Neural progenitor cell (in vitro differentiated cells): ENCODE results near the gene IDNK. TPM values are rescaled to one million over a fixed set of nuclear protein-coding genes. Genes with fewer than 3 reads are reported as not detected.

ENCODE experiments used
- DNase-seq: peaks from one replicate; pipeline ENCODE4 v3.0.0-alpha.2; 2016; ENCODE audit warnings: low spot score
- H2AFZ ChIP-seq: fragments of 200-600 bp; sonication (generic); replicated peaks from 2 replicates; pipeline ENCODE4 v1.6.1; 2016; ENCODE audit warnings: antibody characterized with exemption
- H3F3A ChIP-seq: fragments of 200-600 bp; sonication (generic); 2 replicates; pipeline ENCODE4 v1.6.1; 2016; ENCODE audit warnings: antibody characterized with exemption, low read depth
- H3K27ac ChIP-seq: fragments of 200-600 bp; sonication (generic); 2 replicates; pipeline ENCODE4 v1.5.1; 2016; ENCODE audit warnings: mild to moderate bottlenecking
- H3K27me3 ChIP-seq: fragments of 200-600 bp; sonication (generic); 2 replicates; pipeline ENCODE4 v1.6.1; 2016; ENCODE audit warnings: mild to moderate bottlenecking, moderate library complexity
- H3K36me3 ChIP-seq: fragments of 200-600 bp; sonication (generic); 2 replicates; pipeline ENCODE4 v1.5.1; 2016
- H3K4me1 ChIP-seq: fragments of 200-600 bp; sonication (generic); 2 replicates; pipeline ENCODE4 v1.6.1; 2016; ENCODE audit warnings: mixed run types
- H3K4me2 ChIP-seq: fragments of 200-600 bp; sonication (generic); 2 replicates; pipeline ENCODE4 v1.6.1; 2016
- H3K4me3 ChIP-seq: fragments of 200-600 bp; sonication (generic); 2 replicates; pipeline ENCODE4 v1.5.1; 2016
- H3K79me2 ChIP-seq: fragments of 200-600 bp; sonication (generic); 2 replicates; pipeline ENCODE4 v1.6.1; 2016; ENCODE audit warnings: low read depth
- H3K9ac ChIP-seq: fragments of 200-600 bp; sonication (generic); 2 replicates; pipeline ENCODE4 v1.6.1; 2016
- H3K9me3 ChIP-seq: fragments of 200-600 bp; sonication (generic); 2 replicates; pipeline ENCODE4 v1.5.1; 2016; ENCODE audit warnings: low read depth
- H4K20me1 ChIP-seq: fragments of 200-600 bp; sonication (generic); 2 replicates; pipeline ENCODE4 v1.6.1; 2016; ENCODE audit warnings: low read depth
- H3K27ac Mint-ChIP-seq: 3 replicates; pipeline ENCODE4 v1.8.0; 2021; ENCODE audit warnings: mixed read lengths
- H3K27me3 Mint-ChIP-seq: 2 replicates; pipeline ENCODE4 v1.8.0; 2022; ENCODE audit warnings: low read depth, mild to moderate bottlenecking, inconsistent platforms, moderate library complexity, mixed read lengths; ENCODE audit not compliant: insufficient read depth
- H3K36me3 Mint-ChIP-seq: 3 replicates; pipeline ENCODE4 v1.8.0; 2021; ENCODE audit warnings: mixed read lengths
- H3K4me1 Mint-ChIP-seq: 3 replicates; pipeline ENCODE4 v1.8.0; 2021; ENCODE audit warnings: mixed read lengths
- H3K4me3 Mint-ChIP-seq: 3 replicates; pipeline ENCODE4 v1.8.0; 2021; ENCODE audit warnings: mild to moderate bottlenecking, moderate library complexity, mixed read lengths
- H3K9me3 Mint-ChIP-seq: 3 replicates; pipeline ENCODE4 v1.8.0; 2020; ENCODE audit warnings: mixed read lengths
- EZH2 ChIP-seq: fragments of 200-600 bp; sonication (generic); IDR thresholded peaks from 2 replicates; pipeline ENCODE4 v1.6.1; 2017; ENCODE audit warnings: antibody characterized with exemption, mild to moderate bottlenecking, moderate library complexity
- EZH2phosphoT487 ChIP-seq: fragments of 200-600 bp; sonication (generic); IDR thresholded peaks from 2 replicates; pipeline ENCODE4 v1.6.1; 2017; ENCODE audit warnings: antibody characterized with exemption
- total RNA-seq: library from RNA; depleted of rRNA; stranded (reverse); fragments of >200 nt; gene quantifications from 2 replicates; pipeline ENCODE4 v1.2.3, GENCODE V29; 2015; ENCODE audit warnings: low replicate concordance
- TF ChIP-seq, protein P1 (sequence below): fragments of 200-600 bp; sonication (generic); IDR thresholded peaks from 2 replicates; pipeline ENCODE4 v1.5.1; 2017; ENCODE audit warnings: antibody characterized with exemption, mild to moderate bottlenecking

IDNK gene
- total RNA-seq, 1 donor from 2014 or later: 9.0 TPM

DNA sequence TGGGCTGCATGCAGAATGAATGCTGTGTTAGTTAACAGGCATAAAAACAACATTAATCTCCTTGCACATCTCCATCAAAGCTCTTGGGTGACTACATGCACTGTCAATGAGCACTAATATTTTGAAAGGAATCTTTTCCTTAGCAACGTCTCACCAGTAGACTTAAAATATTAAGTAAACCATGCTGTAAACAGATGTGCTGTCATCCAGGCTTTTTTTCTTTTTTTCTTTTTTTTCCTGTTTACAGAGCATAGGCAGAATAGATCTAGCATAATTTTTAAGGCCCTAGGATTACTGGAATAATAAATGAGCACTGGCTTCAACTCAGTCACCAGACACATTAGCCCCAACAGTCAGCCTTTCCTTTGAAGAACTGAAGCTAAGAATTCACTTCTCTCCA, 48.5 kb downstream of the IDNK start:
- no peaks in the 10 kb centered on the region for H3K27me3 Mint-ChIP-seq
- peaks cover 25% of the 10 kb centered on the region for H3K79me2 ChIP-seq
- H3K27ac Mint-ChIP-seq: no peak overlapping the region
- no peak for DNase-seq
- peaks cover 17% of the 10 kb centered on the region for H3K36me3 ChIP-seq
- peaks cover 16% of the 10 kb centered on the region for H4K20me1 ChIP-seq
- TF ChIP-seq, protein P1, sequence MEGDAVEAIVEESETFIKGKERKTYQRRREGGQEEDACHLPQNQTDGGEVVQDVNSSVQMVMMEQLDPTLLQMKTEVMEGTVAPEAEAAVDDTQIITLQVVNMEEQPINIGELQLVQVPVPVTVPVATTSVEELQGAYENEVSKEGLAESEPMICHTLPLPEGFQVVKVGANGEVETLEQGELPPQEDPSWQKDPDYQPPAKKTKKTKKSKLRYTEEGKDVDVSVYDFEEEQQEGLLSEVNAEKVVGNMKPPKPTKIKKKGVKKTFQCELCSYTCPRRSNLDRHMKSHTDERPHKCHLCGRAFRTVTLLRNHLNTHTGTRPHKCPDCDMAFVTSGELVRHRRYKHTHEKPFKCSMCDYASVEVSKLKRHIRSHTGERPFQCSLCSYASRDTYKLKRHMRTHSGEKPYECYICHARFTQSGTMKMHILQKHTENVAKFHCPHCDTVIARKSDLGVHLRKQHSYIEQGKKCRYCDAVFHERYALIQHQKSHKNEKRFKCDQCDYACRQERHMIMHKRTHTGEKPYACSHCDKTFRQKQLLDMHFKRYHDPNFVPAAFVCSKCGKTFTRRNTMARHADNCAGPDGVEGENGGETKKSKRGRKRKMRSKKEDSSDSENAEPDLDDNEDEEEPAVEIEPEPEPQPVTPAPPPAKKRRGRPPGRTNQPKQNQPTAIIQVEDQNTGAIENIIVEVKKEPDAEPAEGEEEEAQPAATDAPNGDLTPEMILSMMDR: no peak
- TF ChIP-seq EZH2phosphoT487: no peak
- no peak for TF ChIP-seq EZH2
- no peaks in the 10 kb centered on the region for H3K4me1 ChIP-seq
- H3F3A ChIP-seq: no peaks in the 10 kb centered on the region
- no peak overlapping the region for H2AFZ ChIP-seq
- H3K27ac ChIP-seq: no peak overlapping the region
- no peaks in the 10 kb centered on the region for H3K9me3 Mint-ChIP-seq
- H3K9ac ChIP-seq: no peak overlapping the region
- H3K4me2 ChIP-seq: no peak overlapping the region
- no peaks in the 10 kb centered on the region for H3K27me3 ChIP-seq
- H3K36me3 Mint-ChIP-seq: peaks cover 13% of the 10 kb centered on the region
- H3K4me3 ChIP-seq: no peak overlapping the region
- no peak overlapping the region for H3K4me3 Mint-ChIP-seq
- H3K4me1 Mint-ChIP-seq: no peaks in the 10 kb centered on the region
- H3K9me3 ChIP-seq: no peaks in the 10 kb centered on the region

DNA sequence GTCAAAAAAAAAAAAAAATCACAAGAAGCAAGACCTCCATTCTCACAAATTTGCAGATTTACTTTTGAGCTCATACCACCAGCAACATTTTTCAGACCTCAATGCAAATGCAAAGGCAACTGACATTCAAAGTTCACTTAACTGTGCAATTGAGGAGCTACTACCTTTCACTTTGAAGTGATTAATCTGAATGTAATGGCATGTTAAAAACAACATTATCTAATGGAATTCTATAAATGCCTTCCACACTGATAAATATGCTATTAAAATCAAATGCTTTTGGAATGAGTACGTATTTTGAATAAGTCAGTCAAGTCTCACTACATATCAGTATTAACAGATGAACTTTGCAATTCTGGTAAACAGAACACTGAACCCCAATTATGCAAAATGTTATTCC, 52.5 kb downstream of the IDNK start:
- Mint-ChIP-seq H3K27me3 (no peaks in the 10 kb centered on the region), H3K9me3 (no peaks in the 10 kb centered on the region), H3K36me3 (peaks cover 34% of the 10 kb centered on the region), H3K4me1 (no peaks in the 10 kb centered on the region), H3K27ac (no peak overlapping the region), H3K4me3 (no peak overlapping the region)
- Histone ChIP-seq H3K9ac (no peak overlapping the region), H3K9me3 (no peaks in the 10 kb centered on the region), H3K4me1 (no peaks in the 10 kb centered on the region), H3K36me3 (peaks cover 13% of the 10 kb centered on the region), H3K27ac (no peak overlapping the region), H3K27me3 (no peaks in the 10 kb centered on the region), H4K20me1 (peaks cover 7% of the 10 kb centered on the region), H3K79me2 (peaks cover 49% of the 10 kb centered on the region), H3F3A (no peaks in the 10 kb centered on the region), H3K4me3 (no peak overlapping the region), H2AFZ (no peak overlapping the region), H3K4me2 (no peak overlapping the region)
- no peak for DNase-seq
- TF ChIP-seq EZH2phosphoT487 (no peak), EZH2 (no peak)
- TF ChIP-seq, protein P1: no peak

DNA sequence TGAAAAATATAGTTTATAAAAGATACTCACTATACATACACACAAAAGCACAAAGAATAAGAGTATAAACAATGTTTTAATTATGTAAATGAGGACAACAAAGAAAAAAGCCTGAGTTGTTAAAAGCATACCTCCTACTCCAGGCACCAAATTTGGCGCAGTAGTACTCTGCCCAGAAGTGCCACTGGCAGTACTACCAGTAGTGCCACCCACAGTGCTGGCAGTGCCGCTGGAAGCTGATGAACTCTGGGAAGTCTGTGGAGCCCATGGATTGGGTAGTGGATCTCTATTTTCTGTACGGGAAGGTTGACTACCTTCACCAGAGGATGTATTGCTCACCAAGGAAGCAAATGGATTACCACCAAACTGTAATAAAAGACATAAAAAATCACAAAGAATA, 54.7 kb downstream of the IDNK start:
- H3K36me3 Mint-ChIP-seq: peaks cover 38% of the 10 kb centered on the region
- peaks cover 2% of the 10 kb centered on the region for H3K27me3 Mint-ChIP-seq
- H3K9me3 Mint-ChIP-seq: no peaks in the 10 kb centered on the region
- TF ChIP-seq EZH2phosphoT487: no peak
- no peak for TF ChIP-seq EZH2
- TF ChIP-seq, protein P1: no peak
- H3K4me3 ChIP-seq: no peak overlapping the region
- DNase-seq: no peak
- H3K27ac ChIP-seq: no peak overlapping the region
- H3K27ac Mint-ChIP-seq: no peak overlapping the region
- H3K4me1 ChIP-seq: no peaks in the 10 kb centered on the region
- no peak overlapping the region for H3K4me2 ChIP-seq
- H3K79me2 ChIP-seq: peaks cover 68% of the 10 kb centered on the region
- no peaks in the 10 kb centered on the region for H3K4me1 Mint-ChIP-seq
- no peak overlapping the region for H3K4me3 Mint-ChIP-seq
- H3K9me3 ChIP-seq: no peaks in the 10 kb centered on the region
- H3K27me3 ChIP-seq: no peaks in the 10 kb centered on the region
- no peaks in the 10 kb centered on the region for H3F3A ChIP-seq
- H4K20me1 ChIP-seq: peaks cover 19% of the 10 kb centered on the region
- no peak overlapping the region for H2AFZ ChIP-seq
- no peak overlapping the region for H3K9ac ChIP-seq
- peaks cover 11% of the 10 kb centered on the region for H3K36me3 ChIP-seq
